K562 (cell line): ENCODE results near the gene EVI5. TPM values are rescaled to one million over a fixed set of nuclear protein-coding genes. Genes with fewer than 3 reads are reported as not detected.
A peak's percentile ranks its signal among the peaks of the same experiment; 100 is the strongest.

ENCODE experiments used
- ATAC-seq: fragments of 200-7000 bp; cut with Tn5 transposase; 3 replicates; pipeline ENCODE4 v1.9.1; 2020; ENCODE audit warnings: moderate library complexity
- BruUV-seq: library from RNA; stranded (reverse); fragments of 400-500 nt; replicated peaks from 2 replicates; lab custom pipeline; 2021; lab: Mats Ljungman, UMichigan
- CTCF ChIA-PET: fragments of 300-600 bp; formaldehyde crosslinking; extraction: SDS; loops from one replicate; lab custom pipeline; 2021; ENCODE audit warnings: low intra/inter-chr PET ratio; lab: Yijun Ruan, JAX
- POLR2A ChIA-PET: fragments of 300-600, 350-650 bp; sonication (Branson Sonifier 250); formaldehyde crosslinking; extraction: SDS; loops from one replicate; lab custom pipeline; 2021; ENCODE audit warnings: antibody characterized with exemption, inconsistent platforms; lab: Yijun Ruan, JAX
- DNase-seq, 4 experiments: peaks; one replicate each; pipeline versions ENCODE4 v3.0.0 to v3.0.0-alpha.2; 2011 to 2018; ENCODE audit warnings: low spot score in 3 of 4, mixed read lengths in 3 of 4; ENCODE audit errors: extremely low read depth in 1 of 4
- FAIRE-seq: peaks from 2 replicates; lab custom pipeline; 2011; peaks lifted over from hg19 to GRCh38; lab: Jason Lieb, UNC
- H2AFZ ChIP-seq: 2 replicates; pipeline ENCODE4 v1.6.0; 2011; ENCODE audit warnings: low read depth, low read length, control low read depth, inconsistent platforms
- H3K27ac ChIP-seq: fragments of 200-600 bp; 3 replicates; pipeline ENCODE4 v1.8.0; 2011; ENCODE audit warnings: low read depth, mild to moderate bottlenecking, control low read depth, inconsistent platforms, low read length, moderate library complexity, mixed read lengths; ENCODE audit errors: extremely low read depth
- H3K27me3 ChIP-seq, 2 experiments: fragments of 300-600 bp in 1 of 2; 2 replicates in 1 of 2; 3 replicates in 1 of 2; pipeline versions ENCODE4 v1.6.0 to v1.8.0; 2011; ENCODE audit warnings: inconsistent platforms in 2 of 2, low read length in 2 of 2, mild to moderate bottlenecking in 1 of 2, mixed read lengths in 1 of 2, moderate library complexity in 1 of 2; ENCODE audit not compliant: control insufficient read depth in 2 of 2, insufficient read depth in 2 of 2
- H3K36me3 ChIP-seq: fragments of 300-600 bp; 3 replicates; pipeline ENCODE4 v1.8.0; 2011; ENCODE audit warnings: mild to moderate bottlenecking, low read length, inconsistent platforms; ENCODE audit not compliant: control insufficient read depth, insufficient read depth
- H3K4me1 ChIP-seq, 2 experiments: fragments of 200-600 bp in 1 of 2; replicated peaks in 1 of 2; 2 replicates in 1 of 2; 3 replicates in 1 of 2; pipeline versions ENCODE4 v1.5.1 to v1.8.0; 2011; ENCODE audit warnings: inconsistent platforms in 2 of 2, low read length in 2 of 2, mild to moderate bottlenecking in 1 of 2, mixed read lengths in 1 of 2, moderate library complexity in 1 of 2; ENCODE audit not compliant: control insufficient read depth in 2 of 2, insufficient read depth in 2 of 2
- H3K4me2 ChIP-seq: 2 replicates; pipeline ENCODE4 v1.6.1; 2011; ENCODE audit warnings: low read length, control low read depth, inconsistent platforms, mixed read lengths; ENCODE audit not compliant: insufficient read depth
- H3K4me3 ChIP-seq: fragments of 200-600 bp; sonication (generic), shearing (Covaris generic); 2 replicates; pipeline ENCODE4 v1.5.1; 2016; ENCODE audit warnings: control low read depth, inconsistent platforms
- H3K79me2 ChIP-seq: fragments of 200-600 bp; 3 replicates; pipeline ENCODE4 v1.8.0; 2011; ENCODE audit warnings: low read length, inconsistent platforms; ENCODE audit not compliant: control insufficient read depth, insufficient read depth
- H3K9ac ChIP-seq, 2 experiments: 2 replicates each; pipeline versions ENCODE4 v1.6.0 to v1.6.1; 2011; ENCODE audit warnings: low read depth in 2 of 2, low read length in 2 of 2, control low read depth in 1 of 2, inconsistent platforms in 1 of 2, mild to moderate bottlenecking in 1 of 2, mixed read lengths in 1 of 2; ENCODE audit not compliant: insufficient read depth in 1 of 2
- H3K9me1 ChIP-seq: one replicate; pipeline ENCODE4 v1.6.0; 2011; ENCODE audit warnings: inconsistent platforms, mild to moderate bottlenecking, low read length, moderate library complexity; ENCODE audit not compliant: control insufficient read depth, insufficient read depth
- H3K9me3 ChIP-seq: replicated peaks from 2 replicates; pipeline ENCODE4 v1.5.1; 2011; ENCODE audit warnings: low read depth, low read length, inconsistent platforms; ENCODE audit not compliant: control insufficient read depth, insufficient read depth
- H4K20me1 ChIP-seq: replicated peaks from 2 replicates; pipeline ENCODE4 v1.6.1; 2011; ENCODE audit warnings: low read length, inconsistent platforms, mixed read lengths; ENCODE audit not compliant: control insufficient read depth, insufficient read depth
- CBX3 ChIP-seq, 2 experiments: IDR thresholded peaks; 1 replicate in 1 of 2; 2 replicates in 1 of 2; pipeline ENCODE4 v1.6.1; 2012; ENCODE audit warnings: inconsistent platforms in 2 of 2, low read length in 2 of 2, borderline replicate concordance in 1 of 2, control low read depth in 1 of 2
- CEBPB ChIP-seq: fragments of 450-650 bp; IDR thresholded peaks from 2 replicates; pipeline ENCODE4 v1.6.1; 2016; ENCODE audit warnings: missing genetic modification characterization, missing compliant biosample characterization
- GTF2F1 ChIP-seq: IDR thresholded peaks from 2 replicates; pipeline ENCODE4 v1.6.1; 2011; ENCODE audit warnings: low read depth, low read length, improper control_type of control experiment
- L3MBTL2 ChIP-seq: fragments of 450-650 bp; IDR thresholded peaks from 2 replicates; pipeline ENCODE4 v1.6.1; 2016; ENCODE audit warnings: mild to moderate bottlenecking, moderate library complexity
- NR2C1 ChIP-seq, 2 experiments: fragments of 450-650 bp; IDR thresholded peaks; 2 replicates each; pipeline ENCODE4 v1.6.1; 2017; ENCODE audit warnings: mild to moderate bottlenecking in 2 of 2, antibody characterized with exemption in 1 of 2, inconsistent platforms in 1 of 2, missing compliant biosample characterization in 1 of 2, missing genetic modification characterization in 1 of 2
- SMC3 ChIP-seq: conservative IDR thresholded peaks from 2 replicates; pipeline ENCODE4 v1.6.1; 2011; ENCODE audit warnings: low read depth, low read length, improper control_type of control experiment; ENCODE audit not compliant: insufficient read depth
- ZNF165 ChIP-seq: fragments of 250-450 bp; sonication (Bioruptor Pico); IDR thresholded peaks from 2 replicates; pipeline ENCODE4 v1.4.0; 2020; ENCODE audit warnings: borderline replicate concordance
- ZNF24 ChIP-seq: fragments of 450-650 bp; IDR thresholded peaks from 2 replicates; pipeline ENCODE4 v1.6.1; 2016
- ZNF512 ChIP-seq: IDR thresholded peaks from 2 replicates; pipeline ENCODE4 v1.6.1; 2016; ENCODE audit warnings: missing genetic modification characterization, missing compliant biosample characterization
- WGBS: fragments of 100-300 bp; shearing (Covaris generic); methylation state at CpG from one replicate; pipeline ENCODE4 v1.1.6; 2016; ENCODE audit warnings: low coverage, mixed read lengths; ENCODE audit not compliant: insufficient coverage; ENCODE audit errors: missing lambda C conversion rate; 5-methylcytosine and 5-hydroxymethylcytosine counted together
- in situ Hi-C: fragments of 300-500 bp; cut with MboI; formaldehyde crosslinking; loops from 4 replicates; pipeline ENCODE4 v1.15.0; 2018; ENCODE audit warnings: inconsistent platforms, mixed read lengths
- intact Hi-C: fragments of 100-400 bp; cut with micrococcal nuclease; formaldehyde crosslinking; loops from 2 replicates; pipeline ENCODE4 v1.14.2; 2022
- polyA plus RNA-seq, 8 experiments: library from polyadenylated mRNA; depleted of rRNA in 4 of 8; stranded (reverse) in 5 of 8; unstranded in 3 of 8; fragments of >200 nt; fragmentation: Nextera tagmentation in 2 of 8; fragmentation: Illumina TruSeq in 1 of 8; extraction: Ambion mirVana in 2 of 8; extraction: Trizol in 1 of 8; gene quantifications; 2 replicates each; pipeline versions ENCODE4 v1.2.1 to v1.2.3, GENCODE V29; 2011 to 2014; ENCODE audit warnings: inconsistent platforms in 1 of 8, missing spikeins in 1 of 8
- total RNA-seq, 7 experiments: library from RNA; depleted of rRNA in 6 of 7; stranded (reverse); fragments of >200 nt in 6 of 7; fragmentation: Illumina TruSeq in 2 of 7; extraction: Trizol in 2 of 7; gene quantifications; 2 replicates each; pipeline versions ENCODE4 v1.2.1 to v1.2.3, GENCODE V29; 2011 to 2021; ENCODE audit warnings: low replicate concordance in 1 of 7

Gene EVI5
- total and polyA plus RNA-seq, 9 of the 15 experiments (the other 6 are each of a cell fraction or from before 2014, with no cell fraction given) = 1.7 to 50.1 (median 13.7) TPM

GRCh38 chr1:92476071-92476631 lies 308.8 kb downstream of the EVI5 start:
- ChIA-PET CTCF (no interaction called here), POLR2A (interaction anchor here (0.6 to 1.2 kb wide), 3 partner anchors 10 to 177 kb away, joined by 3 to 4 read pairs (median 3); no protein-coding TSS in a partner anchor)
- H3K4me1 ChIP-seq = no peaks in the 10 kb centered on the region; a peak in 2 of 5 replicates
- no peaks in the 10 kb centered on the region for H3K36me3 ChIP-seq
- FAIRE-seq (no peak), DNase-seq (no peak), ATAC-seq (no peak; the same call in 2 of the 3 replicates)
- intact Hi-C loops = no loop called here
- WGBS = 29% methylated on average over 11 of the region's 12 CpGs
- in situ Hi-C loops = no loop called here
- no TSS peak for BruUV-seq
- peak overlapping the region; percentile 24; the same call in 1 of the 2 replicates for H2AFZ ChIP-seq
- no peaks in the 10 kb centered on the region for H3K9me3 ChIP-seq
- no peak overlapping the region for H3K4me3 ChIP-seq
- peaks cover 0 to 12% of the 10 kb centered on the region in 2 experiments; a peak in 2 of 5 replicates for H3K27me3 ChIP-seq
- no peaks in the 10 kb centered on the region for H3K9me1 ChIP-seq
- no peak overlapping the region for H3K27ac ChIP-seq
- TF ChIP-seq ZNF24 (no peak), L3MBTL2 (peak; percentile 52; the same call in 1 of the 2 replicates), GTF2F1 (no peak), CEBPB (tag) (0 out of 2 replicates have a peak, but pooled peaks have one; percentile 13), SMC3 (no peak), ZNF512 (tag) (no peak), ZNF165 (CRISPR knock-in tag) (no peak), NR2C1 (IDR thresholded peaks at IDR 0.05) (no peak), NR2C1 (tag; IDR thresholded peaks at IDR 0.05) (no peak), CBX3 (IDR thresholded peaks at IDR 0.05; ENCODE audit: borderline replicate concordance in 1 of 2, low read length in 2 of 2) (no peak)
- H3K79me2 ChIP-seq = no peaks in the 10 kb centered on the region
- no peak overlapping the region for H3K9ac ChIP-seq
- no peaks in the 10 kb centered on the region for H4K20me1 ChIP-seq
- H3K4me2 ChIP-seq = no peak overlapping the region
